Loucy (cell line): Measurements from ENCODE around the gene UBE4A.

Source experiments
- CTCF ChIP-seq: fragments of 200-600 bp; sonication (generic); conservative IDR thresholded peaks from 2 replicates; pipeline ENCODE4 v1.5.1; 2014; ENCODE audit warnings: mild to moderate bottlenecking, antibody characterized with exemption, low read length
- EZH2phosphoT487 ChIP-seq: fragments of 200-600 bp; IDR thresholded peaks from 2 replicates; pipeline ENCODE4 v1.6.1; 2018; ENCODE audit warnings: antibody characterized with exemption, mild to moderate bottlenecking, moderate library complexity, borderline replicate concordance

DNA sequence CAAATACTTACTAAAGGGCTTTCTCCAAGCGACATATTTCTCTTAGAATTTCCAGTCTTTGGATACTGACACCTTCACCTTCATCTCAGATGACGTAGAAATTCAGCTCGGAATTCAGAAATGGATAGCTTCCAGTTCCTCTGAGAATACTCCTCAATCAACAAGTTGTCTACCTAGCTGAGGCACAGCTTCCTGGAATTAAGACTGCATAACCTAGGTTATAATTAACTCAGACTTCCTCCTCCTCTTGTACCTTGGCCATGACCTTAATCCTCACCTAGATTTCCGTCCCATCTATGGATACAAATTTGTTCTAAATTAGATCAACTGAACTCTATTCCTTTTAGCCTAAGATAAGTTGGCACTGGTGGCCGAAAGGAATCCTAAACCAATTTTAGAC, 59.4 kb downstream of the UBE4A start:
- no peak for TF ChIP-seq CTCF
- no peak for TF ChIP-seq EZH2phosphoT487
